ENCODE measurements around the gene UBE2D2. TPM values are rescaled to one million over a fixed set of nuclear protein-coding genes. Genes with fewer than 3 reads are reported as not detected.

Gene UBE2D2
- total RNA-seq, 4 donors from 2014 or later, result 65.2 to 114 (median 85.6) TPM

DNA sequence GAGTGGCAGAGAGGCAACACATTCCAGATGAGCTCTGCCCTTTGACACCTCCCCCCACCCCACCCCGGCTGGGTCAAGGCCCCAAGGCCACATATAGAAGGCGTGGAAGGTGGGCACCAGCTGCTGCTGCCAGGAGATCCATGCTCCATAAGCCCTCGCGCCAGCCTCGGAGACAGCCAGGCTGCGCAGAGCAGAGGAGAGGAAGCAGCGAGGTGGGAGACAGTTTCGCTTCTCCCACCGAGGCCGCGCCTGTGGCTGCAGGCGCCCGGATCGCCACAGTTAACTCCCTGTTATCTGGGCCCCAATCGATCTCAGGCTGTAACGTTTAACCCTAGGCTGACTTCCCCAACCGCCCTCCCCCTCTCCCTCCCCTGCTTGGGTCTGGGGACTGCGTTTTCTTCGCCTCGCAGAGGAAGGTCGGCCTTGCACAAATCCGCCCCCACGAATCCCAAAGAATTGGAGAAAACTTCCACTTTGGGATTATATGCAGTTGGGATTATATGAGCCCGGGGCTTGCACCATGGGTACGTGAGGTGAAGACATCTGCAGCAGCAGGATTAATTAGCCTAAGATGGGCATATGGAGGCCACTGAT is 85.9 kb downstream of the UBE2D2 start:
- H3K9me3 ChIP-seq, result no peaks in the 10 kb centered on the region
- peak overlapping the region in 1 of 2 donors; percentile 90 for H3K4me3 ChIP-seq
- no peaks in the 10 kb centered on the region for H3K36me3 ChIP-seq
- H3K27me3 ChIP-seq, result peaks cover 6% of the 10 kb centered on the region
- TF ChIP-seq, protein P1, sequence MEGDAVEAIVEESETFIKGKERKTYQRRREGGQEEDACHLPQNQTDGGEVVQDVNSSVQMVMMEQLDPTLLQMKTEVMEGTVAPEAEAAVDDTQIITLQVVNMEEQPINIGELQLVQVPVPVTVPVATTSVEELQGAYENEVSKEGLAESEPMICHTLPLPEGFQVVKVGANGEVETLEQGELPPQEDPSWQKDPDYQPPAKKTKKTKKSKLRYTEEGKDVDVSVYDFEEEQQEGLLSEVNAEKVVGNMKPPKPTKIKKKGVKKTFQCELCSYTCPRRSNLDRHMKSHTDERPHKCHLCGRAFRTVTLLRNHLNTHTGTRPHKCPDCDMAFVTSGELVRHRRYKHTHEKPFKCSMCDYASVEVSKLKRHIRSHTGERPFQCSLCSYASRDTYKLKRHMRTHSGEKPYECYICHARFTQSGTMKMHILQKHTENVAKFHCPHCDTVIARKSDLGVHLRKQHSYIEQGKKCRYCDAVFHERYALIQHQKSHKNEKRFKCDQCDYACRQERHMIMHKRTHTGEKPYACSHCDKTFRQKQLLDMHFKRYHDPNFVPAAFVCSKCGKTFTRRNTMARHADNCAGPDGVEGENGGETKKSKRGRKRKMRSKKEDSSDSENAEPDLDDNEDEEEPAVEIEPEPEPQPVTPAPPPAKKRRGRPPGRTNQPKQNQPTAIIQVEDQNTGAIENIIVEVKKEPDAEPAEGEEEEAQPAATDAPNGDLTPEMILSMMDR (IDR thresholded peaks at IDR 0.05), result no peak
- no peak for TF ChIP-seq POLR2AphosphoS5 (IDR thresholded peaks at IDR 0.05)
- TF ChIP-seq POLR2A (IDR thresholded peaks at IDR 0.05), result no peak
- peak overlapping the region in 1 of 4 donors; percentile 10 for H3K27ac ChIP-seq
- ATAC-seq, result no peak
- peaks cover 0 to 51% (median 25%) of the 10 kb centered on the region in 3 donors for H3K4me1 ChIP-seq
- WGBS, 2 donors (ENCODE audit: low coverage in 1 of 2), result 20% methylated on average over 2 of the region's 25 CpGs; no CpG with 5 or more reads in 1 of the 2 donors

- TF ChIP-seq POLR2AphosphoS5 (IDR thresholded peaks at IDR 0.05) (no peak), EP300 (IDR thresholded peaks at IDR 0.05) (no peak), POLR2A (IDR thresholded peaks at IDR 0.05) (no peak)
- TF ChIP-seq, protein P1 (IDR thresholded peaks at IDR 0.05), result no peak
- Histone ChIP-seq H3K4me3 (peak overlapping the region; percentile 29 to 90), H3K27ac (peak overlapping the region in 3 of 4 donors; percentile 91 to 94 (median 93)), H3K9me3 (no peaks in the 10 kb centered on the region), H3K4me1 (peaks cover 0 to 57% (median 32%) of the 10 kb centered on the region in 3 donors), H3K36me3 (no peaks in the 10 kb centered on the region), H3K27me3 (peaks cover 6% of the 10 kb centered on the region)
- 45% methylated on average over 7 of the region's 46 CpGs; no CpG with 5 or more reads in 1 of the 2 donors for WGBS, 2 donors (ENCODE audit: low coverage in 1 of 2)
- ATAC-seq, result no peak
These were observed 86.5 kb downstream of the UBE2D2 start for GRCh38 chr5:139647506-139648204.

DNA sequence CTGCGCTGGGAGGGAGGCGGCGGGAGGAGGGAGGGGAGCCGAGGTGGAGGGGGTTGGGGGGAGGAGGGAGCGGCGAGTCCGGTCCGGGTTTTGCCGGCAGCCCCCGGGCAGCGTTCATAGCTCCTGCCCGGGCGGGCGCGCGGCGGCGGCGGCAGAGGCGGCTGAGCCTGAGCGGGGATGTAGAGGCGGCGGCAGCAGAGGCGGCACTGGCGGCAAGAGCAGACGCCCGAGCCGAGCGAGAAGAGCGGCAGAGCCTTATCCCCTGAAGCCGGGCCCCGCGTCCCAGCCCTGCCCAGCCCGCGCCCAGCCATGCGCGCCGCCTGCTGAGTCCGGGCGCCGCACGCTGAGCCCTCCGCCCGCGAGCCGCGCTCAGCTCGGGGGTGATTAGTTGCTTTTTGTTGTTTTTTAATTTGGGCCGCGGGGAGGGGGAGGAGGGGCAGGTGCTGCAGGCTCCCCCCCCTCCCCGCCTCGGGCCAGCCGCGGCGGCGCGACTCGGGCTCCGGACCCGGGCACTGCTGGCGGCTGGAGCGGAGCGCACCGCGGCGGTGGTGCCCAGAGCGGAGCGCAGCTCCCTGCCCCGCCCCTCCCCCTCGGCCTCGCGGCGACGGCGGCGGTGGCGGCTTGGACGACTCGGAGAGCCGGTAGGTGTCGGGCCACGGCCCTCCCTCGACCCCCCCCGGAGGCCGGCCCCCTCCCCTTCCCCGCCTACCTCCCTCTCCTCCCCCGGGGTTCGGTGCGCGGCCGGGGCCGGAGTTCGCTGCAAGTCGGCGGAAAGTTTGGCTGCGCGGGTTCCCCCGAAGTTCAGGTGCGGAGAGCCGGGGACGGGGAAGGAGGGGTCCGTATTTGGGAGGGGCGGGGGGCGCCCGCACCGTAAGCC is 87.3 kb downstream of the UBE2D2 start, which contains the start of gene CXXC5:
TSS of gene CXXC5 (plus strand) at position 145 of the 877 bp plus-strand sequence. CDS start 32,175 bp downstream, outside the sequence.
- ATAC-seq, result peak; percentile 80
- no CpG with 5 or more reads among the region's 106 CpGs for WGBS, 2 donors (ENCODE audit: low coverage in 1 of 2)
- Histone ChIP-seq H3K4me1 (peaks cover 0 to 65% (median 40%) of the 10 kb centered on the region in 3 donors), H3K4me3 (peak within 1 kb of the TSS; percentile 29 to 90), H3K27me3 (peaks cover 6% of the 10 kb centered on the region), H3K27ac (peak within 1 kb of the TSS; percentile 0 to 94 (median 92)), H3K36me3 (no peaks in the 10 kb centered on the region), H3K9me3 (no peaks in the 10 kb centered on the region)
- TF ChIP-seq POLR2A (IDR thresholded peaks at IDR 0.05) (peak; percentile 68 to 69), POLR2AphosphoS5 (IDR thresholded peaks at IDR 0.05) (peak; percentile 80), EP300 (IDR thresholded peaks at IDR 0.05) (no peak)
- TF ChIP-seq, protein P1 (IDR thresholded peaks at IDR 0.05), result peak in 2 of 4 experiments; percentile 10 to 14

GRCh38 chr5:139649082-139649991 is 88.2 kb downstream of the UBE2D2 start:
- H3K36me3 ChIP-seq, result no peaks in the 10 kb centered on the region
- TF ChIP-seq EP300 (IDR thresholded peaks at IDR 0.05) (no peak), POLR2A (IDR thresholded peaks at IDR 0.05) (no peak), POLR2AphosphoS5 (IDR thresholded peaks at IDR 0.05) (no peak)
- TF ChIP-seq, protein P1 (IDR thresholded peaks at IDR 0.05), result no peak
- no peak for ATAC-seq
- H3K27me3 ChIP-seq, result peaks cover 6% of the 10 kb centered on the region
- peaks cover 0 to 74% (median 48%) of the 10 kb centered on the region in 3 donors for H3K4me1 ChIP-seq
- no peaks in the 10 kb centered on the region for H3K9me3 ChIP-seq
- H3K4me3 ChIP-seq, result peak overlapping the region; percentile 29 to 90
- 0% methylated on average over 5 of the region's 77 CpGs; no CpG with 5 or more reads in 1 of the 2 donors for WGBS, 2 donors (ENCODE audit: low coverage in 1 of 2)
- peak overlapping the region; percentile 0 to 94 (median 92) for H3K27ac ChIP-seq

All from gastroesophageal sphincter (tissue), 4 donors.